ENCODE measurements around the gene OR8D1.

DNA sequence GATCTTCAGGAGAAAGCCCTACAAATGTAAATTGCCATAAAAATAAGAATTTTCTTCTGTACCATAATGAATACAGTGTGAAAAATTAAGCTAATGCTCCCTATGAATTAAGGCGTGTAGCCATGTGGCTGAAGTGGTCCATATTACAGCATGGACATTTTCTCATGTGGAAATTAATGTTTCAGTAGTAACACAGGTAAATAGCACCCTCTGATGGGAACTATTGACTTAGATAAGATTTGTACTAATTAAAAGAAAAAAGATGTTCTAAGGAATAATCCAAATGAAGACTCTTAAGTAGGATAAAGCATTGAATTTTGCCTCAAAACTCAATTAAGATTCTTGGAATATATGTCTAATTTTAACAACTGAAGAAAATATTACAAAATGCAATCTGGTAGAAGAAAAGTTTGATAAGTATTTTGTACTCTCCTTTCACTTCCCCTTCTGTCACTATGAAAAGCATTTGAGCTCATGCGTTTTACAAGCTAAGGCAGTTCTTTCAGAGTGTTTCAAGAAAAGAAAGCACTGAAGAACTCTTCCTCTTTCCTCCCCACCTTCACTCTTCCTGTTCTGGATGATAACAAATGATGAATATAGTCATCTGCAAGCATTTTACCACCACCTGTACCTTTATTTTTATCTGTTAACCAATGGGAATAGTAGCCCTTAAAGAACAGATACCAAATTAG lies 16.2 kb upstream of the OR8D1 start:
- TF ChIP-seq, protein P1, sequence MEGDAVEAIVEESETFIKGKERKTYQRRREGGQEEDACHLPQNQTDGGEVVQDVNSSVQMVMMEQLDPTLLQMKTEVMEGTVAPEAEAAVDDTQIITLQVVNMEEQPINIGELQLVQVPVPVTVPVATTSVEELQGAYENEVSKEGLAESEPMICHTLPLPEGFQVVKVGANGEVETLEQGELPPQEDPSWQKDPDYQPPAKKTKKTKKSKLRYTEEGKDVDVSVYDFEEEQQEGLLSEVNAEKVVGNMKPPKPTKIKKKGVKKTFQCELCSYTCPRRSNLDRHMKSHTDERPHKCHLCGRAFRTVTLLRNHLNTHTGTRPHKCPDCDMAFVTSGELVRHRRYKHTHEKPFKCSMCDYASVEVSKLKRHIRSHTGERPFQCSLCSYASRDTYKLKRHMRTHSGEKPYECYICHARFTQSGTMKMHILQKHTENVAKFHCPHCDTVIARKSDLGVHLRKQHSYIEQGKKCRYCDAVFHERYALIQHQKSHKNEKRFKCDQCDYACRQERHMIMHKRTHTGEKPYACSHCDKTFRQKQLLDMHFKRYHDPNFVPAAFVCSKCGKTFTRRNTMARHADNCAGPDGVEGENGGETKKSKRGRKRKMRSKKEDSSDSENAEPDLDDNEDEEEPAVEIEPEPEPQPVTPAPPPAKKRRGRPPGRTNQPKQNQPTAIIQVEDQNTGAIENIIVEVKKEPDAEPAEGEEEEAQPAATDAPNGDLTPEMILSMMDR (optimal IDR thresholded peaks at IDR 0.05 in 1 of 3, IDR thresholded peaks at IDR 0.05 in 1 of 3, conservative IDR thresholded peaks at IDR 0.05 in 1 of 3; ENCODE audit: extremely low read depth in 1 of 3, insufficient read depth in 2 of 3, low read length in 3 of 3): no peak
- no peak for TF ChIP-seq EZH2 (IDR thresholded peaks at IDR 0.05; ENCODE audit: low read length)

Data from keratinocyte (primary cell).